Ascending aorta (tissue), 2 donors: ENCODE measurements around the gene RPTOR. TPM values are rescaled to one million over a fixed set of nuclear protein-coding genes. Genes with fewer than 3 reads are reported as not detected.
A peak's percentile ranks its signal among the peaks of the same experiment; 100 is the strongest.

Source experiments
- DNase-seq, 2 donors: peaks; one replicate each; pipeline ENCODE4 v3.0.0-alpha.2; 2019; ENCODE audit warnings: low spot score in 2 of 2
- H3K27ac ChIP-seq, 2 donors: fragments of 200-600 bp; sonication (generic); one replicate each; pipeline ENCODE4 v1.5.1; 2016 to 2017; ENCODE audit warnings: mild to moderate bottlenecking in 1 of 2
- H3K27me3 ChIP-seq: fragments of 200-600 bp; sonication (generic); one replicate; pipeline ENCODE4 v1.5.1; 2017
- H3K36me3 ChIP-seq, 2 donors: fragments of 200-600 bp; sonication (generic); one replicate each; pipeline ENCODE4 v1.5.1; 2016
- H3K4me1 ChIP-seq, 2 donors: fragments of 200-600 bp; sonication (generic); one replicate each; pipeline ENCODE4 v1.5.1; 2016 to 2017; ENCODE audit warnings: mild to moderate bottlenecking in 1 of 2
- H3K4me3 ChIP-seq, 2 donors: fragments of 200-600 bp; sonication (generic); one replicate each; pipeline ENCODE4 v1.5.1; 2016 to 2017; ENCODE audit warnings: mild to moderate bottlenecking in 1 of 2
- H3K9me3 ChIP-seq, 2 donors: fragments of 200-600 bp; sonication (generic); one replicate each; pipeline ENCODE4 v1.5.1; 2016
- intact Hi-C: fragments of 100-400 bp; cut with DNase I; formaldehyde crosslinking; loops from one replicate; pipeline ENCODE4 v1.15.1; 2023
- total RNA-seq: library from RNA; depleted of rRNA; stranded (reverse); fragments of >200 nt; gene quantifications from one replicate; pipeline ENCODE4 v1.1.0, GENCODE V29; 2016
- TF ChIP-seq, protein P1 (sequence below), 3 experiments: fragments of 200-600 bp in 2 of 3; fragments of 450-650 bp in 1 of 3; sonication (generic) in 2 of 3; IDR thresholded peaks; one replicate each; pipeline ENCODE4 v1.5.1; 2016 to 2019; ENCODE audit warnings: antibody characterized with exemption in 3 of 3, mild to moderate bottlenecking in 1 of 3, moderate library complexity in 1 of 3

RPTOR gene
- total RNA-seq, 1 donor from 2014 or later, result 36.1 TPM

DNA sequence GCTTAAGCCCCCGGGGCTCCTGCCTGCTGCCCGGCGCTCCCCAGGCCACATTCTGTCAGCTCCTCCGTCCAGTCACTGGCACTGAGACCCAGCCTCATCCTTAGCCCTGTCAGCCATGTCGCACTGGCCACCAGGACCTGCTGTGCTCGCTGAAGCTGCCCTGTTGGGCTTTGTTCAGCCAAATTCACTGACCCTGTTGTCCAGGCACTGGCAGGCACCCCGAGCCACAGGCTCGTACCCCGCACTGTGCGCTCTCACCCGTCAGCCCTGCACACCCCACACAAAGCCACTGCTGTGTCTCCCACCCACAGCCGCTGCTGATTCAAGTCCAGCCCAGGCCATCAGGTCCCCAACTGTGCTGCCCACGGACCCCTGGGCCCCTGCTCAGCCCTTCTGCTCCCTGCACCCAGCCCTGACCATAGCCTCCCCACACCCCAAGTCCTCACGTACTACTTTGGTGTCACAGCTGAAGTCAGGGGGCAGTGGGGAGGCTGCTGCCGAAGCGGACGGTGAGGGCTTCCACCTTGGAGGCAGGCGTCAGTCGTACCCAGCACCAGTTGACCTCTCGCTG is 315.5 kb downstream of the RPTOR start:
- no peak for DNase-seq
- intact Hi-C loops, result loop anchor here (10.0 kb wide), 1 partner anchor 435 kb away; no protein-coding TSS in a partner anchor
- H3K36me3 ChIP-seq, result peaks cover 3 to 5% of the 10 kb centered on the region in 2 donors
- peaks cover 6 to 17% of the 10 kb centered on the region in 2 donors for H3K4me1 ChIP-seq
- no peaks in the 10 kb centered on the region for H3K9me3 ChIP-seq
- no peak overlapping the region for H3K4me3 ChIP-seq
- H3K27me3 ChIP-seq, result no peaks in the 10 kb centered on the region
- no peak overlapping the region for H3K27ac ChIP-seq
- TF ChIP-seq, protein P1, sequence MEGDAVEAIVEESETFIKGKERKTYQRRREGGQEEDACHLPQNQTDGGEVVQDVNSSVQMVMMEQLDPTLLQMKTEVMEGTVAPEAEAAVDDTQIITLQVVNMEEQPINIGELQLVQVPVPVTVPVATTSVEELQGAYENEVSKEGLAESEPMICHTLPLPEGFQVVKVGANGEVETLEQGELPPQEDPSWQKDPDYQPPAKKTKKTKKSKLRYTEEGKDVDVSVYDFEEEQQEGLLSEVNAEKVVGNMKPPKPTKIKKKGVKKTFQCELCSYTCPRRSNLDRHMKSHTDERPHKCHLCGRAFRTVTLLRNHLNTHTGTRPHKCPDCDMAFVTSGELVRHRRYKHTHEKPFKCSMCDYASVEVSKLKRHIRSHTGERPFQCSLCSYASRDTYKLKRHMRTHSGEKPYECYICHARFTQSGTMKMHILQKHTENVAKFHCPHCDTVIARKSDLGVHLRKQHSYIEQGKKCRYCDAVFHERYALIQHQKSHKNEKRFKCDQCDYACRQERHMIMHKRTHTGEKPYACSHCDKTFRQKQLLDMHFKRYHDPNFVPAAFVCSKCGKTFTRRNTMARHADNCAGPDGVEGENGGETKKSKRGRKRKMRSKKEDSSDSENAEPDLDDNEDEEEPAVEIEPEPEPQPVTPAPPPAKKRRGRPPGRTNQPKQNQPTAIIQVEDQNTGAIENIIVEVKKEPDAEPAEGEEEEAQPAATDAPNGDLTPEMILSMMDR (IDR thresholded peaks at IDR 0.05), result no peak

DNA sequence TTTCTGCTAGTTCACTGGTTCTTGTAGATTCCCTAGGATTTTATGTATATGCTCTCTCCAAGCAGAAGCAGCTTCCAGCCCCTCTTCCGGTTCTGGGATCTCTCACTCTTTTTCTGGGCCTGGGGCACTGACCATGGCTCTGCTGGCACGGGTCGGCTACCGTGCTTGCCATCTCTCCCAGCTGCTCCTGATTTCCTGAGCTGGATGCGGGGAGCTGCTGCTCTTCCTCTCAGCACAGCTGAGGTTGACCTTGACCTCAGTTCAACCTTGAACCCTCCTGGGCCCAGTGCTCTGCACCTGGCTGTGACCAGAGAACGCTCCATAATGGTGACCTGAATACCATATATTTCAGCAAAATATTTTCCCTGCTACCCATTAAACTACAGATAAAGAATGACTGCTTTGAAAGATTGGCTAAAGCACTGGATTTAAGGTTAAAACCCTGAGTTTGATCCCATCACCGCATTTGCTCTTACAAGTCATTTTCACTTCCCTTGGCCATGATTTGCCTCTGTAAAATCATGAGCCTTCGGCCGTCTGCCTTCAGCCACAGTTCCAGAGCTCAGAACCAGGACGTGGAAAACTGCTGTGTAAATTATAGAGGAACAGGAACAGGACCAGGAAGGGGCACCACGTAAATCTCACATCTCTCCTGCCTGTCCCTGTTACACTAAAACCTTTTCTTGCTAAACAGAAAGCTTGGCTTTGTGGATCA is 316.2 kb downstream of the RPTOR start:
- intact Hi-C loops, result loop anchor here (10.0 kb wide), 1 partner anchor 436 kb away; no protein-coding TSS in a partner anchor
- TF ChIP-seq, protein P1 (IDR thresholded peaks at IDR 0.05), result no peak
- no peaks in the 10 kb centered on the region for H3K27me3 ChIP-seq
- H3K36me3 ChIP-seq, result peaks cover 3 to 5% of the 10 kb centered on the region in 2 donors
- peaks cover 6 to 17% of the 10 kb centered on the region in 2 donors for H3K4me1 ChIP-seq
- H3K27ac ChIP-seq, result no peak overlapping the region
- no peaks in the 10 kb centered on the region for H3K9me3 ChIP-seq
- no peak overlapping the region for H3K4me3 ChIP-seq
- DNase-seq, result no peak

DNA sequence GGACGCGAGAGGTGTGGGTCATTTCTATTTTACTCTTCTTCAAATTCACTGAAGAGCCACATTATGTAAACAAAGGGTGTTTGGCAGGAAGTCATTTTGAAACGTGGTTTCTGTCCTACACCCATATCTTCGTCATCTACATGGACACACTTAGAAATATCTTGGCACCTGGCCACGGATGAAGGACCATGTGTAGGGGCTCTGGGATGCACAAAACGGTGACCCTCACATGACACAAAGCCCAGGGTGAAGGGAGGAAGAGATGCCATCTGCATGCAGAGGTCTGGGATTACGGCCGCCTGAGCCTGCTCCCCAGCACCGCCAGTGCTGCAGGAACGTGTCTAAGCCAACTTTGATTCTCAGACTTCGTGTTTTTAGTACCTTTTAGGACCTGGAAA is 316.8 kb downstream of the RPTOR start:
- intact Hi-C loops, result loop anchor here (10.0 kb wide), 1 partner anchor 437 kb away; no protein-coding TSS in a partner anchor
- Histone ChIP-seq H3K36me3 (peaks cover 3 to 5% of the 10 kb centered on the region in 2 donors), H3K4me1 (peaks cover 6 to 15% of the 10 kb centered on the region in 2 donors), H3K27me3 (no peaks in the 10 kb centered on the region), H3K9me3 (no peaks in the 10 kb centered on the region), H3K4me3 (no peak overlapping the region), H3K27ac (no peak overlapping the region)
- TF ChIP-seq, protein P1 (IDR thresholded peaks at IDR 0.05), result no peak
- DNase-seq, result no peak

DNA sequence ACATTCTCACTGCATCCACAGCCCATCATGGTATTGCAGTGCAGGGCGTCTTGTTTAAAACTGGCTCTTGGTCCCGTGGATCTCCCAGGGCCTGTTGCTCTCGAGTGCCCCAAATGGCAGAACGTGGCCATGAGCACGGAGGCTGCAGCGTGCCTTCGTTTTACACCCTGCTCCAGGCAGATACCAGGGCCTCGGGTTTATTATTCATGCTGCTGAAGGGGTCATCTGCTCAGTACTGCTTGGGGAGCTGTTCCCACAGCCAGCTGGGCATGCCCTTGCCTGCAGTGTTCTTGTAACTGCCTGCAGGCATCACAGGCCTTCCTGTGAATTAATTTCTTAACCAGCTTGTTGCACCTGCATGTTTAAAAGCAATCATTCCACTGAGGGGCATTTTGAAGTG is 317.3 kb downstream of the RPTOR start:
- Histone ChIP-seq H3K4me1 (peaks cover 6 to 12% of the 10 kb centered on the region in 2 donors), H3K27me3 (no peaks in the 10 kb centered on the region), H3K4me3 (no peak overlapping the region), H3K27ac (no peak overlapping the region), H3K36me3 (peaks cover 3 to 5% of the 10 kb centered on the region in 2 donors), H3K9me3 (no peaks in the 10 kb centered on the region)
- no peak for DNase-seq
- TF ChIP-seq, protein P1 (IDR thresholded peaks at IDR 0.05), result peak in 1 of 3 experiments; percentile 25
- intact Hi-C loops, result loop anchor here (10.0 kb wide), 1 partner anchor 437 kb away; no protein-coding TSS in a partner anchor

DNA sequence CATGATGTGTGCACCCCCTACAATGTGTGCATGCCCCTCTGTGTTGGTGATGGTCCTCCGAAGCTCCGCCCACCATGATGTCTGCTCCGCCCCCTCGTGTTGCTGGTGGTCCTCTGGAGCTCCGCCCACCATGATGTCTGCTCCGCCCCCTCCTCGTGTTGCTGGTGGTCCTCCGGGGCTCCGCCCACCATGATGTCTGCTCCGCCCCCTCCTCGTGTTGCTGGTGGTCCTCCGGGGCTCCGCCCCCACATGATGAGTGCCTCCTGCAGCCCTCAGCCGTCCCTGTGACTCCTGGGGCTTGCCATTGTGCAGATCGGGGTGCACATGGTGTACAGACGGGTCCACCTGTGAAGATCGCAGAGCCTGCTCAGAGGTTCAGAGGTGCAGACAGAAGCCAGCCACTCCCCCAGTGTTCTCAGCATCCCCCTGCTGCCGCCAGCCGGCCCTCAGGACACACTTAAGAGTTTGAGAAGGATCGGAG is 317.9 kb downstream of the RPTOR start:
- no peaks in the 10 kb centered on the region for H3K27me3 ChIP-seq
- TF ChIP-seq, protein P1 (IDR thresholded peaks at IDR 0.05), result no peak
- H3K36me3 ChIP-seq, result peaks cover 3 to 5% of the 10 kb centered on the region in 2 donors
- H3K27ac ChIP-seq, result no peak overlapping the region
- H3K9me3 ChIP-seq, result no peaks in the 10 kb centered on the region
- H3K4me1 ChIP-seq, result peaks cover 6 to 11% of the 10 kb centered on the region in 2 donors
- intact Hi-C loops, result loop anchor here (10.0 kb wide), 1 partner anchor 438 kb away; no protein-coding TSS in a partner anchor
- no peak overlapping the region for H3K4me3 ChIP-seq
- no peak for DNase-seq
